NCI-H748 (cell line): ENCODE data around the gene SEMA3E.
"Not testable (repeated sequence)": the region's sequence is repeated elsewhere in the genome, so short reads cannot be mapped to it uniquely, and the experiment has no call there.

Source experiments
- DNase-seq: peaks from one replicate; lab custom pipeline; 2025; ENCODE audit not compliant: unreplicated experiment; lab: John Stamatoyannopoulos, UW

Gene SEMA3E

DNA sequence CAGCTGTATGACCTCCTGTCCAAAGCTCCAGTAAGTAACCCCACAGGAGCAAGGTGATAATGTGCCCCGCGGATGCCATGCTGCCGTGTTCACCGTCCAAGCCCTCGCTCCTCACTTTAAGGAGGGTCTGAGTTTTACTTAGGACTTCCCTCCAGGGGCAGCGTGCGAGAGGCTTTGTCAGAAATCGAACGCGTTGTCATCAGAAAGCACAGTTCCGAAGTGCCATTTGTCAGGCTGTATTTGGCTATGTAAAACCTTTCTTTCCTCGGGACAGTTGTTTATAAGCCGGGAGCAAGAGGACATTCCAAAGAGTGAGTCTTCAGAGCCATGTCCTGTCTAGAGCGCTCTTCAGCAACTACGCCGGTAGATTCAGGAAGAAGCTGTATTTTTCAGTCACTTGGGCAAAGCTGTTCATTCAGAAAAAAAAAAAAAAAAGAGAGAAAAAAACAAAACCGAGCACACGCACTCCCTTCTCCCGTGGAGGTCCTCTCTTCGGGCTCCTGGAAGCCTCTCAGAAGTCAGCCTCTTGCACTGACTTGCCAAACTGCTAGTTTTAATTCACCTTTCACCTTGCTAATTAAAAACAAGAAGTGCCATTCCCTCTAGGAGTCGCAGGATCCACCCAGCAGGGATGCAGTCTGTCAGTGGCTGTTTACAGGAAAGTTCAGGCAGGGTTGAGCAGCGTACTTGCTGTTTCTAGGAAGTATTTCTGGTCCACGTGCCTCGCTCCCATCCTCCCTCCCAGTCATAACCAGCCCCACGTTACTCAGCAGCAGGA lies at the start of gene SEMA3E:
Gene SEMA3E (minus strand): TSS at position 676 of the 778 bp plus-strand sequence.
- peak; percentile 66 for DNase-seq

DNA sequence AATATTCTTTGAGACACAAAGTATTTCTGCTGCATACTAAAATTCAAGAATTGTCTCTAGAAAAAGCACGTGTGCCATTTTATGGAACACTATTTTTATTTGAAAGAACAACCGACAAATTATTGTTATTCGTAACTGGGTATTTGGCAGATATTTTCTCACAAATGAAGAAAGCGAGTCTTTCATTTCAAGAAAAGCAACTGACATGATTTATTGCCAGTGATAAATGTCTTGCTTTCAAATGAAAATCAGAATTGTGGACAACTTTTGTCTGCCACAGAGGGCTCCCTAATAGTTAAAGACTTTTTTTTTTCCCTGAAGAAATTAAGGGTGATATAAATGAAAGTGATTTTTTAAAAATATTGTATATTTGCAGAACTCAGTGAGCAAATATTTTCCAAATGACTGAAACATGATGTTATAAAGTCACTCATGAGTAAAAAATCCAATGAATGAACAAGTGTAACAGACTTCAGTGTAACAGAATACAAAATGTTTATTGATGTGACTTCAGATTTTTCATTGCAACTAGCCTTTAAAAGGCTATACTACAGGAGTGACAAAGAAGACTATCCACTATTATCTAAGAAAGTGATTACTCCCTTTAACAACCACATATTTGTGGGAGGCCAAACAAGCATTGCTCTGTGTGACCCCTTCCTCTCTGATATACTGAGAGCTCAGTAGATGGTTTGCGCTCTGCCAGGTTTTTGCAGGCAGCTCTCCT lies 49.0 kb upstream of the SEMA3E start:
- DNase-seq = no peak

DNA sequence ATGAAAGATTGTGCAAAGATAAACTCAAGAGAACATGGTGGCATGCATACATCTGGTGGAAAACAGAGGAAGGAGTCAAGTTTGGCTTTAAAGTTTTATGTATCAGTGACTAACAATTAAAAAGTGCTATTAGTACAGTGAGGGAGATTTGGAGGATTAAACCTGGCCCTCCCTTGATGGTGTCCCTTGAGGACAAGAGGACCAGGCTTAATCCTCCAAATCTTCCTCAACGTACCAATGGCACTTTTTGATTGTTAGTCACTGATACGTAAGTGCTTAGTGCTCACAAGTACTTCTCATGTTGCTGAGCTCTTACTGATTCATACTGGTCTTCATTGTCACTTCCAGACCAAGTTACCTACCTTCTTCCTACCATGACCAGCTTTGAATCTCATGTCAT lies 47.2 kb upstream of the SEMA3E start:
- DNase-seq = no peak

DNA sequence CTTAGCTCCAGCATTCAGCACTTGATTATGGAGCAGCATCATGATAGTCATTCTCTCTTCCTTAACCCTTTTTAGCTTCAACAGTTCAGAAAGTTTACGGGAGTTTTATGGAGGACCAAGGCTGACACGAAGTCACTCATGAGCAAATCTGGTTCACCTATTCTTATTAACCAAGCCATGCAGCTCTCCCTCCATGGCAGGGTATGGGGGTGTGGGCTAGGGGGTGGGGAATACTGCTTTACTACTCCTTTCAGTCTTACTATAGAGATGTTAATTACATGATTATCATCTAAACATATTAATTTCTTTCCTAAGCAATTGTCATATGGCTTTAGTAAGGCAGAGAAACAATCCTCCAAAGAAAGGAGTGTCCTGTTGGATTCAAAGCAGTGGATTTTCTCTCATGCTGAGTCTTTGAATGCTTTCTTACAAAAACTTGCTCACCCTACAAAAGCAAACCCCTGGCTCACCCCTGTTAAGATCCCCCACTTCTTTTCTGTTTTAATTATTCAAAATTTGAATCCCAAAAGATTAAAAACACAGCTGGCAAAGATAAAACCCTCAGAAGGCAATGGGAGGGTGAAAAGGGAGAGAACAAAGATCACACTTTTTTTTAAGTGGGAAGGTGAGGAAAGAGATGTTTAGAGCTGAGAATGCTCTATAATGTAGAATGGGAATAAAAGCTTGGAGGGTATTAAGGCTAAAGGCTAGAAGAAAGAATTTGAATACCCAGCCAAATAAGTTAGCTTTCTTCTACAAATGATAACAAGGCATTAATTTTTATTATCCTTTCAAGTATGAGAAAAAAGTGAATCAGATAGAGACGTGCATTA lies 46.4 kb upstream of the SEMA3E start:
- DNase-seq = no peak

DNA sequence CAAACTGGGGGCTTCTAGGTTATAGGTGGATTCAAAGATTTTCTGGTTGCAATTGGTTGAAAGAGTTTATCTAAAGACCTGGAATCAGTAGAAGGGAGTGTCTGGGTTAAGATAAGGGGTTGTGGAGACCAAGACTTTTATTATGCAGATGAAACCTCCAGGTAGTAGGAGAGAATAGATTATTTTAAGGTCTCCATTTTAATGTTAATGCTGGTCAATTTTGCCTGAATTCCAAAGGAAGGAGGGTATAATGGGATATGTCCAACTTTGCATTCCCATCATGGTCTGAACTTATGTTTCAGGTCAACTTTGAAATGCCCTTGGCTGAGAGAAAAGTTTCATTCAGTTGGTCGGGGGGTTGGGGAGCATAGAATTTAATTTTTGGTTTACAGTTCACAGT lies 44.3 kb upstream of the SEMA3E start:
- no peak for DNase-seq

DNA sequence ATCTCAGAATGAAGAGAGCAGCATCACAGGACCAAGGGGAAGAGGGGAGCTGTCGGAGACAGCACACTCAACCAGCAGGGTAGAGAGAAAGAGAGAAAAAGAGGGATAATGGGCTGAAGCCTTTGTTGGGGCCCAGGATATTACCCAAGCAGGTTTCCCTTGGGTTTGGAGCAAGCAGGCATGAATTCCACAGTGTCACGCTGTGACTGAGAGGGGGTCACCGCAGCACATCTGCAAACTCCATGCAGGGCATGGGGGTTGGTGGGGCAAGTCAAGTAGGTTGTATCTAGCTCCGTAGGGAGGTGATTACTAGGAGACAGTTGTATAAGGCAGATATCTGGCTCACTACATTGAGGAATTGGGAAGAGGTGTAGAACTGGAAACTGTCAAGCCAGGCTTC lies 42.2 kb upstream of the SEMA3E start:
- no peak for DNase-seq

DNA sequence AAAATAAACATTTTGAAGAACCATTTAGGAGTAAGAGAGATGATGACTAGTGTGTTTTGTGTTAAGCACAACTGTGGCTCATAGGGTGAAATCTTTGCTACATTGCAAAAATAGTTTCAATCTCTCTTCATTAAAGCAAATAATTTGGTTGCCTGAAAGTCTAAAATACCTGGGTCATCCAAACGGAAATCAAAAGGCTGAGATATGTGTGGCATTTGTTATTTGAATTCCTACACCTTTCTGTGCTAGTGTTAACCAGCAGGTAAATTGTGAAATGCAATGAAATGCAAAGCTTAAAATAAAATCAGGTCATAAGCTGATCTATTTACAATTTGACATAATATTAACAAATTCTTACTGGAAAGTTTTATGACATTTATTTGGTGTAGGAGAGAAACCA lies 40.9 kb upstream of the SEMA3E start:
- no peak for DNase-seq

DNA sequence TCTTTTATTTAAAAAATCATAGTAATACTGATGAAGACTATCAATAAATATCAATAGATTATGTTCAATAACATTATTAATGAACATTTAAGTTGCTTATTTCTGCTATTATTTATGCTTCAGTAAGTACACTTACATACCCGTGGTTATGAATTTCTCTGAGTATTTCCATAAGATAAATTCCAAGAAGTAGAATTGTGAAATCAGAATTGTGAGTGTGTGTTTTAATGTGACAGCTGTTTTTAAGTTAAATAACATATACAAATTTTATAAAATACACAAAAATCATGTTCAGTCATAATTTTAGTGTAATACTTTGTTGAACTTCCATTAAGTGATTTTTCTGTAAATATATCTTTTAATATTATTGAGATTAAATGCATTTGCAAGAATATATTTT lies 37.5 kb upstream of the SEMA3E start:
- no peak for DNase-seq

DNA sequence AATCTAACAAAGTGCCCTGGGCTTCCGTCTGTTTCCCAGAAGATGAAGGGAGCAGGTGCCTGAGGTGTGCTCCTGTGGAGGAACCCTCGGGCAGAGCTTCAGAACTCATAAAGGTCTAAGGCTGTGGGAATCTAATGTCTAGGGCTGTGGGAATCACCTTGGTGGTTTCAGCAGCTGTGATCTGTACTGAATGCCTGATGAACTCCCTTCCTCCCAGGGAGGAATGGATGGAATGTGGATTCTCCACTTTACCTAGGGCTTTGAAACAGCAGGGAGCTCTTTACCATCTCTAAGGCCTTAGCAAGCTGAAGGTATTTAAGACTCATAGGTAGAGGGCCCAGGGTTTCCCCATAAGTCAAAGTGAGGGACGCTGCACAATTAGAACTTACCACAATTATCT lies 36.0 kb upstream of the SEMA3E start:
- no peak for DNase-seq

DNA sequence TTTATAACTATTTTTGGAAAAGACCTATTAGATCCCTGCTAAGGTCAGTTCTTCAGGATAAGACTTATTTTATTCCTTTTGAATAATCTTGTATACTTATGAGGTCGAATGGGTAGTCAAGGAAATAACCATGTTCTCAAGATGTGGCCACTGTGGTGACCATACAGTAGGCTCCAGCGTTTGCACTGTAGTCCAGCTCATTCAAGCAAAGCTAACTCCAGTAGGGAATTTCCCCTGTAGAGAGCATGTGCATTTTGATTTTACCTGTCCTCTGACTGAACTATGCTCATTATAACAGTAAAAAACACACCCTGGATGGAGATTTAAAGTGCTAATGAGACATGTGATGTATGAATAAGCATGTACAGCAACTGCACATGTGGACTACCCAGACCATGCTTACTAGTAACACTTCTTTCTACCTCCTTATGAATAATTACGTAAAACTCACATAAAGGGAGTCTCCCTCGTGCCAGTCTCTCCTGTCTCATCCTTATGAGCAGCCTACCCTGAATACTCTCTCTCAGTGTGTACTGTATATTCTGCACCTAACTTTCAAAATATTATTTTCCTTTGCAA lies 32.4 kb upstream of the SEMA3E start:
- DNase-seq = no peak

DNA sequence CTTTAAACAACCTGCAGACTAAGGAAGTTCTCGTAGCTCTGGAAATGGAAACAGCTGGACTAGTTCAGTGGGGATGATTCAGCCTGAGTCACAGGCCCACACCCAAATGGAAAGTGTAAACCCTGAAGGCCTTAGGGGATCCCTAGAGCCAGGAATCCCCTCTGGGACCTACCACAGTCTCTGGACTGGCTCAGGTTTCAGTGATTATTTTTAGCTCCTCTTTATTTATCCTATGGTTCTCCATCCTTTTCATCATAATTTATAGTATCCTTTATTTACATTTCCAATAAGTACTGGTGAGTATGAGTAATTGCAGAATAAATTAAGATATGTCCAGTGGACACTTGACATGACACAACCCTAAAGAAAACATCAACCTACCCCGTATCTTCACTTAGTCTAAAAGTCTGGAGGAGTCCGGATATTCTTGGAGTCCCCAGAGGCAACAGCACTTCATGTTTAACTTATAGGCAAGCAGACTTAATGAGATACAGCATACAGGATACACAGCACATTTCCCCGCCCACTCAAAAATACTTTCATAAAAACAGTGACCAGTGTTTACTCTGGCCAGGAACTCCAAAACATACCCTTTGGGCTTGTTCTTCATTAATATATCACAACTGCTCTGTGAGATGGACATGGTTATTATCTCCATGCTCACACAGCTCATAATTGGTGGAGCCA lies 28.4 kb upstream of the SEMA3E start:
- peak; percentile 44 for DNase-seq

DNA sequence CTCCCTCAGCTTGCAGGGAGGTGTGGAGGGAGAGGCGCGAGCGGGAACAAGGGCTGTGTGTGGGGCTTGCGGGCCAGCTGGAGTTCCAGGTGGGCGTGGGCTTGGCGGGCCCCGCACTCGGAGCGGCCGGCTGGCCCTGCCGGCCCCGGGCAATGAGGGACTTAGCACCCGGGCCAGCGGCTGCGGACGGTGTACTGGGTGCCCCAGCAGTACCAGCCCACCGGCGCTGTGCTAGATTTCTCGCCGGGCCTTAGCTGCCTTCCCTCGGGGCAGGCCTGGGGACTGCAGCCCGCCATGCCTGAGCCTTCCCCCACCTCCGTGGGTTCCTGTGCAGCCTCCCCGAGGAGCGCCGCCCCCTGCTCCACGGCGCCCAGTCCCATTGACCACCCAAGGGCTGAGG lies 24.4 kb upstream of the SEMA3E start:
- DNase-seq = not testable (repeated sequence)

DNA sequence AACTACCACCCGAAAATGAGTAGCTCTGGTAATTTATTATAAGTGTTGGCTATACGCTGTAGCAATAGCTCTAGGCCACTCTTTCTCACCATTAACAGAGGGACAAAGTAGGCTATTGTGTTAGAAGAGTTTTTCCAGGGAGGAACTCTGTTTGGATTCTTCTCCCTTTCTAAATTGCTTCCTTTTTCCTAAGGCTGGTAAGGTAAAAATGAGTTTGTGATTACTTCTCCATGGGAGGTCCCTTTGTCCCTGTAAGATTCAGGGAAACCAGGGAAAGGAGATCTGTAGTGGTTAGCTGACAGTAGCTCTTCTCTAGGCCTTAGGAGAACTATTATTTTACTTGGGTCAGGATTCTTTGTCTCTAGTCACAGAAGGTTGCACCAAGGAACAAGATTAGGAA lies 23.2 kb upstream of the SEMA3E start:
- peak; percentile 7 for DNase-seq

DNA sequence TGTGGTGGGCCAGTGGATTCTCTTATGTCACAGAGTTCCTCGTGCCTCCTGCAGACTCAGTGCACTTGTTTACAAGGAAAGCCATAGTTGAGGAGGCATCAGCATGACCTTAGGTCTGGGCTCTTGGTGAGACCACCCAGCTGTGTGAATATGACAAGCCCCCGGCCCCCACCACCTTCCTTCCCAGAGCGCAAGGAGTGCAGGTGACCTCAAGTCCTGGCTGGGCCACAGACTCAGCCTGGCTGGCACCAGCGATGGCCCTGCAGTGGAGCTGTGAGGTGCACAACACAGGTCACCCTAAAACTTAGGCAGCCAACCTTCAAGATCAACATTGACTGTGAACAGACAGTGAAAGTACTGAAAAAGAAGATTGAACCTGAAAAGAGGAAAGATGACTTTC lies 14.2 kb upstream of the SEMA3E start:
- no peak for DNase-seq

DNA sequence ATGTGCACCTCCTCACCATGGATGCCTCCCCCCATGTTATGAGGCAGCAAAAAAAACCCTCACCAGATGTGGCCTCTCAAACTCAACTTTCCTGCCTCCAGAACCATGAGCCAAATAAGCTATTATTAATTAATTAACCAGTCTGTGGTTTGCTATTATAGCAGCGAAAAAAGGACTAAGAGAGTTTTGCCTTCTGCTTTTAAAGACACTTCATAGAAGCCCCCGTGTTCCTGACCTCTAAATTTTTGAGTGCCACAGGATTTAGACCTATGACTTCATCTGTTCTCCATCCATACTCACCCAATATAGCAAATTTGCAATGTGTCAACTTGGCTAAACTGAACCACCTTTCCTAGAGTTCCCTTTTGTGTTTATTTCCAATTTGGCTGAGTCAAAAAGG lies 9.2 kb upstream of the SEMA3E start:
- DNase-seq = no peak

DNA sequence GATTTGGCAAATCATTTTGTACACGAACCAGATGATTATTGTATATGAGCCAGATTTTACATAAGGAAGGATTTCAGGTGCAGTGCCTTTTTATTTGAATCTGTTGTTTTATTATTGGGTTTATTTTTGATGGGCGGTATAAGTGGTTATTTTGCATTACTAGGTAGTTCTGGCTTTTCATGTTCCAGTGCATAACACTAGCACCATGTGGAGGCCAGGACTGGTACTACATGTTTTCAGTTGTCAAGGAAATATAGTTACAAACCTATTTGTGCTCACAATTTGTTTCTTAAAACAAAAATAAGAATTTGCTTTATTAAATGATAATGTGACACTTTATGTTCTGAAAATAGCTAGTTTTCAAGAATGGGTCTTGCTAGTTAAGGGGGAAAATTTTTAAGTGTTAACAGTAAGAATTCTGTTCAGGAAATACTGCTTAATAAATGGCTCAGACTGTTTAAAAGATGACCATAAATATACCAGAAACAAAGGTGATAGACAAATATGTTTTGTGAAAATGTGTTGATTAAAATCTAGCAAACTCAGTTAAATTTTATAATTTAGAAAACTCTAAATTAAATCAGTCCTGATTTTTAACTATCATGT lies 7.1 kb upstream of the SEMA3E start:
- DNase-seq = peak; percentile 59

DNA sequence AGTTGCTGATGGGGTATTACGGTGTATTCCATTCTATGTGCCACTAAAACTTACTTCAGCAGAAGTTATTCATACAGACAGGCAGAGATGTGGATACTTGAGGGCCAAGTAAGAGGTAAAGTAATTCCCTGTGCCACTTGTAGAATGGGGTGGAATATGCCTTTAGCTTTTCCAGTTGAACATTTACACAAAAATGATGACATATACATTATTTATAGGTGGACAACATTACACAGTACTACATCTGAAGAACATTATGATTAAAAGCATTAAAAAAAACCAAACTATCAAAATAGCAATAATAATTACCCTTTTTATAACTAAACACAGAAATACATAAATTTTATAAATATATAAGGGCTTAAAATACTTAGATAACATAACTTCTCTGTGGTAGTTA lies 3.5 kb upstream of the SEMA3E start:
- no peak for DNase-seq

DNA sequence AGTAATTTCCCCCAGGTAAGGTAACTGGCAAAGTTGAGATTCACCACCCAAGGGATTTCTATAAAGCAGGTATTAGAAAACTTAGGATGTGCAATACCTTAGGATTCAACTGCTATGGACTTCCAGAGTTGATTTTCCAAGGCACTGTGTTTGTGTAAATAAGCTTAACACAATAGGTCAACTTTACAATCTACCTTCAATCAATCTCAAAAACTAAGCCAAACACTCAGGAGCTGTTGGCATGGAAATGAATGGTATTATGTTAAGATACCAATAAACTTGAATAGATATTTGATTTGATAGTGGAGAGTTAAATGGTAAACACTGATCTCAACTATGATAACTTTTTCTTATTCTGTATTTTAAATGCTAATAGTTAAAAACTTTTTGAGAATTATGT lies 762 bp upstream of the SEMA3E start:
- peak; percentile 61 for DNase-seq

DNA sequence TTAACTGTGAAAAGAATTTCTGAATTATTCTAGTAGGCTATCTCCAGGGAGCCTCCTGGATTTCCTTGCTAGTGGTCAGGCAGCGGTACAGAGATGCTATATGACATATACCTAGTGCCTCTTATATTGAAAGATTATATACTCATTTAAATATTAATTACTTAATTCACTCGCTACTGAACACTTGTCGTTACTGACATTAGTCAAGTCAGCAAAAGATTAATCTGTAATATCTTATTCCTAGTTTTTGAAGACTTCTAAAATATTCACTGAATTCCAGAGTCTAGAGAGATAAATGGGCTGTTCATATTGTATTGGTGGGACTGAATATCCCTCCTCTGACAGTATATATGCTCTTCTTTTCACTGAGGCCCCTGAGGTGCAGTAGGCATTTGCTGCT lies 2.9 kb downstream of the SEMA3E start:
- DNase-seq = no peak

DNA sequence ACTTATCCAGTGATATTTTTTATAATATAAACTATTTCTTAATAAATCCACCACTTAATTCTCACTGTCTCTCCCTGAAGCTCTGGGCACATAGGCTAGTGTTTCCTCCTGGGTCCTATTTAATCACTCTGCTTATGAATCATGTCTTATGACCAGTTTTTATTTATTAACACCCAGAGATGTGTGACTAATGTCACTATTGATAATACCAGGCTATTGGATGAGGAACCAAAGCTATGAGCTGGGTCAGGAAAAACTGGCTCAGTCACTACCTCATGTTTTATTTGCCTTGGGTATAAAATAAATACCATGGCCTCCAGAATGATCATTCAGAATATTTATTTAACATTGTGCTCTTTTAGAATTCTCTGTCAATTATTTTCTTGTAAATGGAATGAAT lies 5.2 kb downstream of the SEMA3E start:
- DNase-seq = peak; percentile 22
